ENCODE data around the gene ERCC6. TPM values are rescaled to one million over a fixed set of nuclear protein-coding genes. Genes with fewer than 3 reads are reported as not detected.

Gene ERCC6
- total and polyA plus RNA-seq, 12 donors: 1.9 to 32.4 (median 21.6) TPM

- Histone ChIP-seq H3K4me1 (no peaks in the 10 kb centered on the region), H3K27me3 (peaks cover 0 to 6% (median 0%) of the 10 kb centered on the region in 7 donors), H3K9me3 (peaks cover 0 to 13% (median 0%) of the 10 kb centered on the region in 11 donors), H3K27ac (no peak overlapping the region), H3K36me3 (no peaks in the 10 kb centered on the region), H3K4me3 (no peak overlapping the region)
- DNase-seq (no peak), ATAC-seq (no peak)
- WGBS, 2 donors: 39 to 53% methylated on average over 2 of the region's 2 CpGs
- intact Hi-C loops (cut with DNase I): no loop called here
- no peak for TF ChIP-seq CTCF (IDR thresholded peaks at IDR 0.05)
These were observed 32.5 kb upstream of the ERCC6 start for GRCh38 chr10:49571388-49571787.

GRCh38 chr10:49569031-49569631, 30.2 kb upstream of the ERCC6 start:
- H3K27ac ChIP-seq: no peak overlapping the region
- WGBS, 2 donors: 55 to 62% methylated on average over 3 of the region's 3 CpGs
- ATAC-seq: peak in 1 of 8 donors; percentile 57

GRCh38 chr10:49568235-49568634, 29.3 kb upstream of the ERCC6 start:
- Histone ChIP-seq H3K36me3 (no peaks in the 10 kb centered on the region), H3K4me1 (peaks cover 0 to 3% (median 0%) of the 10 kb centered on the region in 9 donors), H3K4me3 (no peak overlapping the region), H3K9me3 (peaks cover 0 to 13% (median 0%) of the 10 kb centered on the region in 11 donors), H3K27ac (no peak overlapping the region), H3K27me3 (peaks cover 0 to 6% (median 0%) of the 10 kb centered on the region in 7 donors)
- DNase-seq (no peak), ATAC-seq (peak in 1 of 8 donors; percentile 73)
- intact Hi-C loops (cut with DNase I): no loop called here
- WGBS, 2 donors: 59 to 66% methylated on average over 2 of the region's 2 CpGs
- no peak for TF ChIP-seq CTCF (IDR thresholded peaks at IDR 0.05)

More at GRCh38 chr10:49569031-49569631, 30.2 kb upstream of the ERCC6 start:
- Histone ChIP-seq H3K27me3 (peaks cover 0 to 6% (median 0%) of the 10 kb centered on the region in 7 donors), H3K4me1 (peaks cover 0 to 3% (median 0%) of the 10 kb centered on the region in 9 donors), H3K9me3 (peaks cover 0 to 13% (median 0%) of the 10 kb centered on the region in 11 donors), H3K4me3 (no peak overlapping the region), H3K36me3 (no peaks in the 10 kb centered on the region)
- TF ChIP-seq CTCF (IDR thresholded peaks at IDR 0.05): no peak
- no peak for DNase-seq
- intact Hi-C loops (cut with DNase I): no loop called here

- H3K36me3 ChIP-seq: no peaks in the 10 kb centered on the region
- ATAC-seq: no peak
- intact Hi-C loops (cut with DNase I): no loop called here
- no peak overlapping the region for H3K4me3 ChIP-seq
- no peak for TF ChIP-seq CTCF (IDR thresholded peaks at IDR 0.05)
- peaks cover 0 to 3% (median 0%) of the 10 kb centered on the region in 9 donors for H3K4me1 ChIP-seq
- no peak overlapping the region for H3K27ac ChIP-seq
- WGBS, 2 donors: 69 to 94% methylated on average over 1 of the region's 1 CpG
- DNase-seq: no peak
- peaks cover 0 to 6% (median 0%) of the 10 kb centered on the region in 7 donors for H3K27me3 ChIP-seq
- peaks cover 0 to 13% (median 0%) of the 10 kb centered on the region in 11 donors for H3K9me3 ChIP-seq
These were observed 28.9 kb upstream of the ERCC6 start for GRCh38 chr10:49567810-49568209.
